KOPT-K1 (cell line): ENCODE results near the gene GALT.

Source experiments
- H3K27ac ChIP-seq: fragments of 200-600 bp; sonication (generic); 2 replicates; pipeline ENCODE4 v1.5.1; 2016; ENCODE audit warnings: antibody characterized with exemption, mild to moderate bottlenecking, low read depth, low read length; ENCODE audit not compliant: poor library complexity, severe bottlenecking
- H3K36me3 ChIP-seq: fragments of 200-600 bp; sonication (generic); 2 replicates; pipeline ENCODE4 v1.5.1; 2017; ENCODE audit warnings: antibody characterized with exemption, mild to moderate bottlenecking, low read length, moderate library complexity; ENCODE audit not compliant: insufficient read depth
- H3K9me3 ChIP-seq: fragments of 200-600 bp; sonication (generic); 2 replicates; pipeline ENCODE4 v1.5.1; 2017; ENCODE audit warnings: antibody characterized with exemption, low read length, mild to moderate bottlenecking; ENCODE audit not compliant: insufficient read depth, poor library complexity, severe bottlenecking

GALT gene

DNA sequence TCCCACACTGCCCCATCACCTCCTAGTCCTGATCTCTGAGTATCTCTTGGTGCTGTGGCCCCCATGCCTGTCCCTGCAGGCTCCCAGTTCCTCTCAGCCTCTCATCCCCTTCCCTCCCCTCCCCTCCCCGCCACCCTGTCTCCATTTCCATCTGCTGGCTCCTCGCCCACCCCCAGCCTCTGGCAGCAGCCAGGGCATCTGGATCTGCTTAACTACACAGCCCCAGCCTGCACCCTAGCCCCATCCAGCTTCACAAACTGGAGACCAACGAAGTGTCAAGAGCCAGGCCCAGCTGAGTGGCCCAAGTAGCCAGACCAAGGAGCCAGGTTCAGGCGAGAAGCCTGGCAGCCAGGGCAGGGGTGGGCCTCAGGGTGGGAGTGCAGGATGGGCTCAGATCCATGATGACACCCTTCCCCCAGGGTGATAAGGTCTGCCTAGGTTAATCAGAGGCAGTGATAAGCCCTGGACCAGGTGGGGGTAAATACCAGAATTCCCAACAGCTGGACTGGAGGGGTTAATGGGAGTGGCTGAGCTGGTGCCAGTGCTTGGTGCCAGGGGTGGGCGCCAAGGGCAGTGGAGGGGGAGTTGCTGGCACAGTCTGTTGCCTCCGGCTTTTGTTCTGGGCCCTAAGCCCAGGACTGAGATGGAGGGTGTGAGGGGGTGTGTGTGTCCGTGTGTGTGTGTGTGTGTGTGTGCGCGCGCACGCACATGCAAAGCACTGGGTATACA is 8.0 kb downstream of the GALT start:
- Histone ChIP-seq H3K27ac (no peak overlapping the region), H3K9me3 (no peaks in the 10 kb centered on the region), H3K36me3 (peaks cover 18% of the 10 kb centered on the region)

GRCh38 chr9:34655394-34655793 is 8.9 kb downstream of the GALT start:
- Histone ChIP-seq H3K36me3 (peaks cover 8% of the 10 kb centered on the region; the same call in 1 of the 2 replicates), H3K9me3 (no peaks in the 10 kb centered on the region), H3K27ac (no peak overlapping the region)

DNA sequence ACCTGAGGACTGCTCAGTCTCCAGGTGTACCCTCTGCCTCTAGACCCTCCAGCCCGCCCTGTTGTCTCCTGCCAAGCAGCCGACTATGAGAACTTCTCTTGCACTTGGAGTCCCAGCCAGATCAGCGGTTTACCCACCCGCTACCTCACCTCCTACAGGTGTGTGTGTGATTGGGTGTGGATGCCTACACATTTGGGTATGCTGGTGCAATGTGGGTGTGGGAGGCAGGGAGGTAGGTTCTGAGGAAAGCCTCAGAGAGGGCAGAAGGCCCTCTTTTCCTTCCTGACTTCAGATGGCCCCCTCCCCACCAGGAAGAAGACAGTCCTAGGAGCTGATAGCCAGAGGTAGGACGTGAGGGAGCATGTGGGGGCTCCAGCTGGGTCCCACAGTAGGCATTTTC is 10.5 kb downstream of the GALT start:
- Histone ChIP-seq H3K27ac (no peak overlapping the region), H3K36me3 (no peaks in the 10 kb centered on the region), H3K9me3 (no peaks in the 10 kb centered on the region)

DNA sequence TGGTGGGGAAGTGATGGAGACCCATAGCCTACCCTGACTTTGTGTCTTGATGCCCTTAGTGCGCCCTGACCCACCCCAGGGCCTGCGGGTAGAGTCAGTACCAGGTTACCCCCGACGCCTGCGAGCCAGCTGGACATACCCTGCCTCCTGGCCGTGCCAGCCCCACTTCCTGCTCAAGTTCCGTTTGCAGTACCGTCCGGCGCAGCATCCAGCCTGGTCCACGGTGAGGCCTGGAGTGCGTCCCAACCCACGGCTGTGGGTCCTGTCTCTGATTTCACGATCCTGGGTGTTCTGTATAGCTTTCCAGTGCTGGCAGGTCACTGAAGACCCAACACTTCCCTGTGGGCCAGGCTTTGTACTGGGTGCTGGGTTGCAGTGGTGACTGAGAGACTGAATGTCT is 12.0 kb downstream of the GALT start:
- H3K9me3 ChIP-seq: no peaks in the 10 kb centered on the region

DNA sequence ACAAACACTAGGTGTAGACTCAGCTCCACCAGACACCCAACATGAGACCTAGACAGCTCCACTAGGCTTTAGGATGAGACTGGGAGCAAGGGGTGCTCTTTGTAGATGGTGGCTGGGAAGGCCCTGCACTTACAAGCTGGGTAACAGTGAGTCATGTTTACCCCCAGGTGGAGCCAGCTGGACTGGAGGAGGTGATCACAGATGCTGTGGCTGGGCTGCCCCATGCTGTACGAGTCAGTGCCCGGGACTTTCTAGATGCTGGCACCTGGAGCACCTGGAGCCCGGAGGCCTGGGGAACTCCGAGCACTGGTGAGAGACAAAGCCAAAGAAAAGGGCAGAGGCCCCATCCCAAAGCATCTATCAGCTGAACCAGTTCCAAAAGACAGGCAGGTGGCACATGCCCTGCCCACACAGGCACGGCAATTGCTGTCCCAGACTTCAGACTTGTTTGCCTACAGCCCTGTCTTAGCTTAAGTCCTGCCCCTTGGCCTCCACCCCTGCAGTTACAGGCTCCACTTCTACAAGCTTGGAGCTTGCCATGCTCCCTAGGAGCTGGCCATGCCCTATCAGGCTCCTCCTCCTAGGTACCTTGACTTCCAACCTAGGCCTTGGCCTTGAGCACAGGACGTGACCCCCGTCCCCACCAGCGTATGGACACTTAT is 13.2 kb downstream of the GALT start:
- H3K27ac ChIP-seq: no peak overlapping the region
- H3K36me3 ChIP-seq: no peaks in the 10 kb centered on the region
- H3K9me3 ChIP-seq: no peaks in the 10 kb centered on the region

More for the DNA sequence above, 12.0 kb downstream of the GALT start:
- Histone ChIP-seq H3K36me3 (no peaks in the 10 kb centered on the region), H3K27ac (no peak overlapping the region)

- Histone ChIP-seq H3K27ac (no peak within 1 kb of the TSS), H3K9me3 (no peaks in the 10 kb centered on the region), H3K36me3 (no peaks in the 10 kb centered on the region)
These were observed 16.2 kb downstream of the GALT start, which contains the start of gene CCL27 for GRCh38 chr9:34662526-34663302. Gene CCL27 (minus strand): TSS chr9:34662657. CDS start chr9:34662633, 24 bp downstream.

DNA sequence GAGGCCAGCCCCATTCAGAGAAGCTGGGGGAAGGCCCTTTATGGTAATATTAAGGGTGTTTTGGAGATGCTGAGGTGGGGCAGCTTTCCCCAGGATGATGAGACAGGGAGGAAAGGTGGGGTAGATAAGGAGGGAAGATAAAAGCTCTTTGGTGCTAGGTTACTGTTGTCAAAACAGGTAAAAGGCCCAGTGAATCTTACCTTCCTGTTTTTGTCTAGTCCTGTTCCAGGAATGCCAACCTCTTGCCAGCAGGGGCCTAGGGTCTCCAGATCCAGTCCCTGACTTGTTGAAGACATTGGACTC is 16.8 kb downstream of the GALT start:
- no peaks in the 10 kb centered on the region for H3K36me3 ChIP-seq
- no peak overlapping the region for H3K27ac ChIP-seq
- no peaks in the 10 kb centered on the region for H3K9me3 ChIP-seq

GRCh38 chr9:34664281-34665066 is 18.0 kb downstream of the GALT start:
- peak overlapping the region; percentile 26 for H3K27ac ChIP-seq
- H3K9me3 ChIP-seq: peaks cover 4% of the 10 kb centered on the region
- no peaks in the 10 kb centered on the region for H3K36me3 ChIP-seq

DNA sequence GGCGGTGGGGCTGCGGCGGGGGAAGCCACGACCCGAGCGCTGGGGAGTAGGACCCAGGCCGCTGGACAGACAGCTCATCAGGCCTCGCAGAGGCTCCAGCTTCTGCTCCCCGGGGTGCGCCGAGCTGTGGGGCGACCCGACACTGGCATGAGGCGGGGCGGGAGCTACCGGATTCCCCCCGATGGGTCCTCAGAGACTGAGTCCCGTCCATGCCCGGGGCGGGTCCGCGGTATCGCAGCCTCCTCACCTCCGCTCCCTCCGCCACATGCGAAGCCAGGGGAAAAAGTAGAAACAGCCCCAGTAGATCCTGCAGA is 18.5 kb downstream of the GALT start:
- peak overlapping the region; percentile 26 for H3K27ac ChIP-seq
- H3K9me3 ChIP-seq: peaks cover 10% of the 10 kb centered on the region
- H3K36me3 ChIP-seq: no peaks in the 10 kb centered on the region

GRCh38 chr9:34665381-34666250 is 19.1 kb downstream of the GALT start:
- Histone ChIP-seq H3K27ac (peak overlapping the region; percentile 70), H3K36me3 (no peaks in the 10 kb centered on the region)

DNA sequence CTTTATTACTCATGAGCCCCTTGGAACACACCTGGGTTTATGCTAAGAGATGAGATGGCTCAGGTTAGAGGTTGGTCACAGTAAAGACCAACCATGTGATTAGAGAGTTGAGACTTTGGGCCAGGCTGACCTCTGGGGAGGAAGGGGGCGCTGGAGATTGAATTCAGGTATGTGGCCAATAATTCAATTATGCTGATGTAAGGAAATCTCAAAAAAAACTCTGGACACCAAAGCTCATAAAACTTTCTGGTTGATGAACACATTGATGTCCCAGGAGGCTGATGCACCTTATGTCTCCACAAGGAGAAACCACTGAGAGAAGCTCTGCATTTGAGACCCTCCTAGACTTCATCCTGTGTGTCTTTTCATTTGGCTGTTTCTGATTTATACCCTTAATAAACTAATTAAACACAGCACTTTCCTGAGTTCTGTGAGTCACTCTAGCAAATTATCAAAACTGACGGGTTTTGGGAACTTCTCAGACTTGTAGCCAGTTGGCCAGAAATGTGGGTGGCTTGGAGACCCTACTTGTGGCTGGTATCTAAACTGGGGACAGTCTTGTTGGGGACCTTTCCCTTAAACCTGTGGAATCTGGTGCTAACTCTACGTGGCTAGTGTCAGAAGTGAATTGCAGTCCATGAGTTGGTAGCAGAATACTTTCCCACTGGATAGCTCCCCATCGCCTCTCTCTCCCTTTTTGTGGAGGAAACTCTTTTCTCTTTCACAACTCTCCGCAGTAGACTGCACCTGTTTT is 23.5 kb downstream of the GALT start:
- Histone ChIP-seq H3K9me3 (peaks cover 20% of the 10 kb centered on the region), H3K36me3 (no peaks in the 10 kb centered on the region), H3K27ac (no peak overlapping the region)

More at GRCh38 chr9:34665381-34666250, 19.1 kb downstream of the GALT start:
- H3K9me3 ChIP-seq: peaks cover 16% of the 10 kb centered on the region

GRCh38 chr9:34671307-34671706 is 24.8 kb downstream of the GALT start:
- Histone ChIP-seq H3K9me3 (peaks cover 20% of the 10 kb centered on the region), H3K36me3 (no peaks in the 10 kb centered on the region), H3K27ac (no peak overlapping the region)

DNA sequence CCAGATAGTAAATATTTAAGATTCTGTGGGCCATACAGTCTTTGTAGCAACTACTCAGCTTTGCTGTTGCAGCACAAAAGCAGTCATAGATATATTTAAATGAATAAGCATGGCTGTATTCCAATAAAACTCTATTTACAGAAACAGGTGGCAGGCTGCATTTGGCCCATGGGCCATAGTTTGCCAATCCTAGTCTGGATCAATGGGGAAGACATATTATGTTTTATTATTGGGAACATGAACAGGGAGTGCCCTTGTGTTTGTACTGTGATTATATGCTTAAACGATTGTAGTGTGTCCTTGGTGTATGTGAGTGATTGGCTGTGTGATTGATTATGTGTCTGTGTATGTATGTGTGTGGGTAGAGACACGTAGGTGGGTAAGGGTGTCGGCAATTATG is 28.0 kb downstream of the GALT start:
- Histone ChIP-seq H3K36me3 (no peaks in the 10 kb centered on the region), H3K27ac (no peak overlapping the region), H3K9me3 (peaks cover 16% of the 10 kb centered on the region)
